Measurements from ENCODE around the gene REXO5. TPM values are rescaled to one million over a fixed set of nuclear protein-coding genes. Genes with fewer than 3 reads are reported as not detected.
A peak's percentile ranks its signal among the peaks of the same experiment; 100 is the strongest.

REXO5 gene
- total RNA-seq, 1 donor from 2014 or later, result 5.2 TPM

DNA sequence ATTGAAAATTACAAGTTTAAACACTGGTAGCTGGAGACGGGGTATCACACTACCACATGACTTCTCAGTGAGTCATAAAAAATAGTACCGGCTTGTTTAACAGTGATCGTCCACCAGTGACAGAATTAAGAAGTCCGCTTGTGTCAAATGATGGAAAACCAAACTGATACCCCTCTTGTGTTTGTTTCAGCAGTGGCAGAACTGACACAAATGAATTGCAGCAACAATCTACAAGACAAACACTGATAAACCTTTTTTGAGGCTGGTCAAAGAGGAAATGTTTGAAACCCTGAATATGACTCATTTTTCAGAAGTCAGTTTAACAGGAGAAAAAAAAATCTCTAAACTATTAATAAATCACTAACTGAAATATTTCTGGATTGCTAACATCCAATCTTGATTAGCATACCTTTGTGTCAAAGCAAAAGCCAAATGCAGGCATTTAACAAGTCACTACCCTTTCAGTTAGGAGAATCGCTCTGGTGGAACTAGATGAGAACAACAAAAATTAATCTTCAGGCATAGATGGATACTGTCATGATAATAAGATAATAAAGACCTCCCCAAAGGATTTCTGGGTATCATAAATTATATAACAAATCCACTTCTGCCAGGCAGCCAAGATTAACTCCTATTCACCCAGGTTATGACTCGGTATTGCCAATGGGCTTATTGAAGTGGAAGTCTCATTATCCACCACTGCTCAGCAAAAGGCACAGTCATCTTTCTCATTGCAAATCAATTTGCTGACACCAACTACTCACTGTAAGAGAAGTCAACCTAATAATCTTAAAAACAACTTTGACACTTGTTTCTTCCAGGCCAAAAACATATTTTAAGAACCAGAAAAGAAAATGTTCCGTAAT is 73.1 kb downstream of the REXO5 start:
- peaks cover 0 to 10% (median 6%) of the 10 kb centered on the region in 3 donors for H3K4me1 ChIP-seq (ENCODE audit: control insufficient read depth in 3 of 3, insufficient read depth in 3 of 3, low read length in 3 of 3)
- H3K4me3 ChIP-seq (ENCODE audit: low read length in 3 of 3), result no peak overlapping the region
- no peak overlapping the region for H3K9ac ChIP-seq (ENCODE audit: low read depth in 1 of 3, low read length in 3 of 3)
- no peak overlapping the region for H3K27ac ChIP-seq (ENCODE audit: low read depth, low read length)
- H3K9me3 ChIP-seq (ENCODE audit: control insufficient read depth in 3 of 3, low read length in 3 of 3), result no peaks in the 10 kb centered on the region
- no peaks in the 10 kb centered on the region for H3K36me3 ChIP-seq (ENCODE audit: control insufficient read depth in 3 of 3, insufficient read depth in 3 of 3, low read length in 3 of 3)
- no peaks in the 10 kb centered on the region for H3K27me3 ChIP-seq (ENCODE audit: control insufficient read depth in 3 of 3, insufficient read depth in 3 of 3, low read length in 3 of 3)

DNA sequence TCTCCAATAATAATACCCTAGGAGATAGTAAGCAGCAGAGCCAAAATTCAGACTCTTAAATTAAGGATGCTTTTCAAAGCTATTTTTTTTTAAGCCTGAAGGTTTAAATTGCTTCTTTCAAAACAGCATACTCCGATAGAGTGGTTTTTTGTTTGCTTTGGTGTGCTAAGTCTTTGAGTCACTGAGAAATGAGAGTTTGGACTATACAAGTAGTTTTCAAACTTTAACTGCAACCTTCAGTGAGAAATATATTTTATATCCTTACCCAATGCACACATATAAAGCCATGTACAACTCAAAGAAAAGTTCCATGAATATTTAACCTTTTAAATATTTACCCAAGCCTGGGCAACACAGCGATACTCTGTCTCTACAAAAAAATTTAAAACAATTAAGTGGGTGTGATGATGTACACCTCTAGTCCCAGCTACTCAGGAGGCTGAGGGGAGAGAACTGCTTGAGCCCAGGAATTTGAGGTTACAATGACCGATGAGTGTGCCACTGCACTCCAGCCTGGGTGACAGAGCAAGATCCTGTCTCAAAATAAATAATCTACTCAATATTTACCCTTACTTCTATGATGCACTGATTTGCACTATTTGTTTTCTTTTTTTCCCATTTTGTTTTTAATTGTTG is 74.7 kb downstream of the REXO5 start:
- Histone ChIP-seq H3K36me3 (ENCODE audit: control insufficient read depth in 3 of 3, insufficient read depth in 3 of 3, low read length in 3 of 3) (no peaks in the 10 kb centered on the region), H3K27ac (ENCODE audit: low read depth, low read length) (no peak overlapping the region), H3K27me3 (ENCODE audit: control insufficient read depth in 3 of 3, insufficient read depth in 3 of 3, low read length in 3 of 3) (no peaks in the 10 kb centered on the region), H3K4me1 (ENCODE audit: control insufficient read depth in 3 of 3, insufficient read depth in 3 of 3, low read length in 3 of 3) (peaks cover 0 to 5% (median 4%) of the 10 kb centered on the region in 3 donors), H3K4me3 (ENCODE audit: low read length in 3 of 3) (no peak overlapping the region), H3K9me3 (ENCODE audit: control insufficient read depth in 3 of 3, low read length in 3 of 3) (no peaks in the 10 kb centered on the region), H3K9ac (ENCODE audit: low read depth in 1 of 3, low read length in 3 of 3) (no peak overlapping the region)

DNA sequence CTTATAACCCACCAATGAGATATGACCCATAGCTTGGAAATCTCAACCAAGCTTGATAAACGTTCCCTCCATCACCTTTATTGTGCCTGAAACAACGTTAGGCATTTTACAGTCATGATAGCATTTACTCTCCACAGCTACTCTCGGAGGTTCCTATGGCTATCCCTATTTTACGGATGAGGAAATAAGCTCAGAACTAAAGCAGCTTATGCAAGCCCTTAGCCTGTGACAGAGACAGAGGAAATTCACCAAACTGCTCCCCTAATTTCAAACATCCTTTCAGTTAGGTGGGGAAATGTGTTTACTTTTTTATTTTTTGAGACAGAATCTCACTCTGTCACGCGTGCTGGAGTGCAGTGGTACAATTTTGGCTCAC is 75.2 kb downstream of the REXO5 start:
- H3K36me3 ChIP-seq (ENCODE audit: control insufficient read depth in 3 of 3, insufficient read depth in 3 of 3, low read length in 3 of 3), result no peaks in the 10 kb centered on the region
- H3K4me1 ChIP-seq (ENCODE audit: control insufficient read depth in 3 of 3, insufficient read depth in 3 of 3, low read length in 3 of 3), result peaks cover 0 to 5% (median 4%) of the 10 kb centered on the region in 3 donors
- H3K4me3 ChIP-seq (ENCODE audit: low read length in 3 of 3), result no peak overlapping the region
- H3K9ac ChIP-seq (ENCODE audit: low read depth in 1 of 3, low read length in 3 of 3), result no peak overlapping the region
- H3K9me3 ChIP-seq (ENCODE audit: control insufficient read depth in 3 of 3, low read length in 3 of 3), result no peaks in the 10 kb centered on the region
- H3K27me3 ChIP-seq (ENCODE audit: control insufficient read depth in 3 of 3, insufficient read depth in 3 of 3, low read length in 3 of 3), result no peaks in the 10 kb centered on the region
- no peak overlapping the region for H3K27ac ChIP-seq (ENCODE audit: low read depth, low read length)

DNA sequence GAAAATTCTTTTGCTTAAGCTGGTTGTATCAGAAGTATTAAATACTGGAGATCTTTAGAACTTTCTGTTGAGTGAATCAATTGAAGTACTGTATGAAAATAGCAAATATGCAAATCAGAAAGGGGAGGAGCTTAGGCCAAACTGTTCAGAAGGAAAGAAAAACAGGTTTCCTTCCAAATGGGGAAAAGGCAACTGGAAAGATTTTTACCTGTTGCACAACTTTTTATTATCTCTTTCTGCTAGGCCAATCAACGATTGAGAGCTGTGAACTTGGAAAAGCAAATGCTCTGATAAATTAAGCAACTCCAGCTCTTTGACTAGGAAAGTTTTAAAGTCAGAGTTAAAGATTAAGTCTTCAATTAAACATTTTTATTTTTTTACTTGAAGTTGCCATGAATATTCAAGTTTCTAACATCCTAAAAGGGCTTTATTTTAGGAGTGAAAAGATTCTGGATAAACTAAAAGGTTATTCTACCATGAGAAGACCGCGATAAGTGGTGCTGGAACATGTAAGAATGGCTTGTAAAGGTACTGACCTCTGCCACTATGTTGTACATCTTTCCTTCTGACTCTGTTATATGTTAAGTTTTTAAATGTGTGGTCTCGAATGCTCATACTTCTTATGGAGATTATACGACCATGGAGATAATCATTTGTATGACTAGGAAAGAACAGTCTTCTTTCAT is 77.4 kb downstream of the REXO5 start:
- peaks cover 9 to 15% (median 12%) of the 10 kb centered on the region in 3 donors for H3K4me1 ChIP-seq (ENCODE audit: control insufficient read depth in 3 of 3, insufficient read depth in 3 of 3, low read length in 3 of 3)
- no peak overlapping the region for H3K27ac ChIP-seq (ENCODE audit: low read depth, low read length)
- no peaks in the 10 kb centered on the region for H3K36me3 ChIP-seq (ENCODE audit: control insufficient read depth in 3 of 3, insufficient read depth in 3 of 3, low read length in 3 of 3)
- H3K9me3 ChIP-seq (ENCODE audit: control insufficient read depth in 3 of 3, low read length in 3 of 3), result no peaks in the 10 kb centered on the region
- no peak overlapping the region for H3K9ac ChIP-seq (ENCODE audit: low read depth in 1 of 3, low read length in 3 of 3)
- no peaks in the 10 kb centered on the region for H3K27me3 ChIP-seq (ENCODE audit: control insufficient read depth in 3 of 3, insufficient read depth in 3 of 3, low read length in 3 of 3)
- no peak overlapping the region for H3K4me3 ChIP-seq (ENCODE audit: low read length in 3 of 3)

DNA sequence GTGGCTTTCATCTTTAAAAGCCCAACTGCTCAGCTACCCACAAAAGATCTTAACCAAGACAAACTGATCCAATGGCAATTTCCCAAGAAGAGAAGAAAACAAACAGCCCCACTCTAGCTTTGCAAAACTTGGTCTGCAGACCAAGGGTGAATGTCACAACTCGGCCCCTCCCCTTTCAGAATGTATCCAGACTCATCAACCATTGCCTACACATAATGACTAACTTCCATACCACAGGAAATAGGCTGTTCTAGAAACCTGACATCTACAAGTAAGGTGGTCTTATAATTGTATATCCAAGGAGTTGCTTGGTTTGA is 77.9 kb downstream of the REXO5 start:
- peaks cover 9 to 13% (median 12%) of the 10 kb centered on the region in 3 donors for H3K4me1 ChIP-seq (ENCODE audit: control insufficient read depth in 3 of 3, insufficient read depth in 3 of 3, low read length in 3 of 3)
- no peaks in the 10 kb centered on the region for H3K9me3 ChIP-seq (ENCODE audit: control insufficient read depth in 3 of 3, low read length in 3 of 3)
- H3K27ac ChIP-seq (ENCODE audit: low read depth, low read length), result no peak overlapping the region
- no peaks in the 10 kb centered on the region for H3K36me3 ChIP-seq (ENCODE audit: control insufficient read depth in 3 of 3, insufficient read depth in 3 of 3, low read length in 3 of 3)
- H3K4me3 ChIP-seq (ENCODE audit: low read length in 3 of 3), result no peak overlapping the region
- H3K27me3 ChIP-seq (ENCODE audit: control insufficient read depth in 3 of 3, insufficient read depth in 3 of 3, low read length in 3 of 3), result no peaks in the 10 kb centered on the region
- no peak overlapping the region for H3K9ac ChIP-seq (ENCODE audit: low read depth in 1 of 3, low read length in 3 of 3)

DNA sequence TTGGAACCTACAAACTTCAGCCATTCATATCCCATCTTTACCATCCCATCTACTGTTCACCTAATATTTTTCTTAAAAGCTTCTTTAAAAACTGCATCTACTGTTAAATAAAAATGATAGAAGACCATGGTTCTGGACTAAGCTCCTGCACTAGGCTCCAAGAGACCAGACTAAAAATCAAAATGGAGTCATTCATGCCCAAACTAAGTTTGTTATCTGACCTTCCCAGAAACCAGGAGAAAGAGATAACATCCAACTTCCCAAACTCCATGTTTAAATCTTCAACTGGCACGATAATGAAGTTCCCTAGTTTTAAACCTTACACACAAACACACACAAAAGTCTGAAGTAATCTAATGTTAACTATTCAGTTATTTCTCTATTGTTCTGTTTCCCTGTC is 80.0 kb downstream of the REXO5 start:
- H3K4me1 ChIP-seq (ENCODE audit: control insufficient read depth in 3 of 3, insufficient read depth in 3 of 3, low read length in 3 of 3), result peaks cover 12 to 21% (median 18%) of the 10 kb centered on the region in 3 donors

DNA sequence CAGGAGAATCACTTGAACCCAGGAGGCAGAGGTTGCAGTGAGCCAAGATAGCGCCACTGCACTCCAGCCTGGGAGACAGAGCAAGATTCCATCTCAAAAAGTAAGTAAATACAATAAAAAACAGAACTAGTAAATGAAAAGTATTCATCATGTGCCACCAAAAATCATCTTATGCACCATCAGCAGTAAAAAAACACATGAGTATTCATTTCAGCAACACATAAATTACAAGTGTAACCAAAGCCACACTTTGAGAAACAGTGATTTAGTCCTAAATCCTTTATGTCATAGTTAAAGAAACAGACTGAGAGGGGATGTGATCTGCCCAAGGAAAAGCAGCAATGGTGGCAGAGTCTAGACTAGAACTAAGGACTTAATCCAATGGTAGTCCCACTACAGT is 80.9 kb downstream of the REXO5 start:
- peak overlapping the region; percentile 3 for H3K27ac ChIP-seq (ENCODE audit: low read depth, low read length)
- peaks cover 12 to 21% (median 18%) of the 10 kb centered on the region in 3 donors for H3K4me1 ChIP-seq (ENCODE audit: control insufficient read depth in 3 of 3, insufficient read depth in 3 of 3, low read length in 3 of 3)
- H3K9me3 ChIP-seq (ENCODE audit: control insufficient read depth in 3 of 3, low read length in 3 of 3), result no peaks in the 10 kb centered on the region
- no peak overlapping the region for H3K4me3 ChIP-seq (ENCODE audit: low read length in 3 of 3)
- H3K36me3 ChIP-seq (ENCODE audit: control insufficient read depth in 3 of 3, insufficient read depth in 3 of 3, low read length in 3 of 3), result peaks cover 0 to 6% (median 2%) of the 10 kb centered on the region in 3 donors
- no peak overlapping the region for H3K9ac ChIP-seq (ENCODE audit: low read depth in 1 of 3, low read length in 3 of 3)
- no peaks in the 10 kb centered on the region for H3K27me3 ChIP-seq (ENCODE audit: control insufficient read depth in 3 of 3, insufficient read depth in 3 of 3, low read length in 3 of 3)

More for the DNA sequence above, 80.0 kb downstream of the REXO5 start:
- Histone ChIP-seq H3K4me3 (ENCODE audit: low read length in 3 of 3) (no peak overlapping the region), H3K36me3 (ENCODE audit: control insufficient read depth in 3 of 3, insufficient read depth in 3 of 3, low read length in 3 of 3) (peaks cover 0 to under 1% (median 0%) of the 10 kb centered on the region in 3 donors), H3K9me3 (ENCODE audit: control insufficient read depth in 3 of 3, low read length in 3 of 3) (no peaks in the 10 kb centered on the region), H3K9ac (ENCODE audit: low read depth in 1 of 3, low read length in 3 of 3) (no peak overlapping the region), H3K27me3 (ENCODE audit: control insufficient read depth in 3 of 3, insufficient read depth in 3 of 3, low read length in 3 of 3) (no peaks in the 10 kb centered on the region), H3K27ac (ENCODE audit: low read depth, low read length) (no peak overlapping the region)

DNA sequence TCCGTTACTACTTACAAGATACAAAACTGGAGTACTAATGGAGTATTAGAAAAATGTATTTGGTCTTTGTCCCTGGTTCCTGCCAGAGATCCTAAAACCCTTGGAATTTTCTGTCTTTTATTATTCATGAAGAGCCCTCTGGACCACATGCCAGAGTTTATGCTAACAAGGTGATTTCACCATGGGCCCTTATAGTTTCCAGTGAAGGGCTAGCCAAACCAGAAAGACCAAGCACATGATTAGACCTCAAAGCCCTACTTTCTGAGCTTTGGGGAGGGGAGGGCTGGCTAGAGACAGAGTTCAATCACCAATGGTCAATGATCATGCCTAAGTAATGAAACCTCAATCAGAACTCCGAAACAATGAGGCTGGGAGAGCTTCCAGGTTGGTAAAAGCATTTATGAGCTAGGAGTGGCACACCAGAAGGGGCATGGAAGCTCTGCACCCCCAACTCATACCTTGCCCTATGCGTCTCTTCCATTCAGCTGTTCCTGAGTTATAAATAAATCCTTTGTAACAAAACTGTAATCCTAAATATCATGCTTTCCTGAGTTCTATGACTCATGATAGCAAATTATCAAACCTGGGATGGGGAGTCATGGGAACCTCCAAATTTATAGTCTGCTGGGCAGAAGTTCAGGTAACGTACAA is 83.4 kb downstream of the REXO5 start:
- Histone ChIP-seq H3K27ac (ENCODE audit: low read depth, low read length) (no peak overlapping the region), H3K9me3 (ENCODE audit: control insufficient read depth in 3 of 3, low read length in 3 of 3) (no peaks in the 10 kb centered on the region), H3K4me1 (ENCODE audit: control insufficient read depth in 3 of 3, insufficient read depth in 3 of 3, low read length in 3 of 3) (peaks cover 12 to 21% (median 18%) of the 10 kb centered on the region in 3 donors), H3K9ac (ENCODE audit: low read depth in 1 of 3, low read length in 3 of 3) (no peak overlapping the region), H3K27me3 (ENCODE audit: control insufficient read depth in 3 of 3, insufficient read depth in 3 of 3, low read length in 3 of 3) (no peaks in the 10 kb centered on the region), H3K4me3 (ENCODE audit: low read length in 3 of 3) (no peak overlapping the region), H3K36me3 (ENCODE audit: control insufficient read depth in 3 of 3, insufficient read depth in 3 of 3, low read length in 3 of 3) (peaks cover 0 to 12% (median 2%) of the 10 kb centered on the region in 3 donors)

DNA sequence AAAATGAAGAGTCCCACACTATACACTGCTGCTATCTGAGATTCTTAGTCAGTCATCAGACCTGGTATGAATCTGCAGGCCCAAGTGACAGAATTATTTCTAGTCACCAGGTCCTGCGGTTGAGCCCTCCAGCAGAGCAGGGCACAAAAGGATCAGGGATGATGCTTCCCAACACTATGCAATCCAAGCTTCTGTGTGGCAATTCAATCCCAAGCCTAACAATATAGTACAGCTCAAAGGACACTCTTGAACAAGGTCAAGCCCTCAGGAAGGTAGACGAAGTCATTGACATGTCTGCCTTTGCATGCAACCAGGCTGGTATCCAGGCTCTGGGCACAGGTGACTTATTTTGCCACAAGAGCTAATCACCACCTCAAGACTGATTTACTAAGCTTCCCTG is 88.1 kb downstream of the REXO5 start:
- no peak overlapping the region for H3K9ac ChIP-seq (ENCODE audit: low read depth in 1 of 3, low read length in 3 of 3)
- no peaks in the 10 kb centered on the region for H3K27me3 ChIP-seq (ENCODE audit: control insufficient read depth in 3 of 3, insufficient read depth in 3 of 3, low read length in 3 of 3)
- H3K9me3 ChIP-seq (ENCODE audit: control insufficient read depth in 3 of 3, low read length in 3 of 3), result no peaks in the 10 kb centered on the region
- no peak overlapping the region for H3K4me3 ChIP-seq (ENCODE audit: low read length in 3 of 3)
- H3K4me1 ChIP-seq (ENCODE audit: control insufficient read depth in 3 of 3, insufficient read depth in 3 of 3, low read length in 3 of 3), result peaks cover 16 to 33% (median 19%) of the 10 kb centered on the region in 3 donors
- H3K36me3 ChIP-seq (ENCODE audit: control insufficient read depth in 3 of 3, insufficient read depth in 3 of 3, low read length in 3 of 3), result peaks cover 2 to 24% (median 3%) of the 10 kb centered on the region in 3 donors
- no peak overlapping the region for H3K27ac ChIP-seq (ENCODE audit: low read depth, low read length)

All from skeletal muscle tissue (tissue), 4 donors.